HG03108 (cell line): Measurements from ENCODE around the gene FAM83F.

Experiments
- ATAC-seq: cut with Tn5 transposase; IDR thresholded peaks from one replicate; pipeline ENCODE4 v1.9.1; 2021; ENCODE audit warnings: moderate library complexity; ENCODE audit not compliant: unreplicated experiment

Gene FAM83F

GRCh38 chr22:40055143-40055883 lies 60.6 kb downstream of the FAM83F start:
- ATAC-seq, result peak; percentile 85

GRCh38 chr22:40056154-40056553 lies 61.4 kb downstream of the FAM83F start:
- no peak for ATAC-seq

GRCh38 chr22:40056559-40056958 lies 61.8 kb downstream of the FAM83F start:
- ATAC-seq, result no peak

GRCh38 chr22:40057652-40058051 lies 62.9 kb downstream of the FAM83F start:
- no peak for ATAC-seq

GRCh38 chr22:40058265-40058664 lies 63.5 kb downstream of the FAM83F start:
- no peak for ATAC-seq

- no peak for ATAC-seq
Measured at GRCh38 chr22:40065981-40066380, 71.2 kb downstream of the FAM83F start.

- ATAC-seq, result no peak
Measured at GRCh38 chr22:40067639-40068038, 72.9 kb downstream of the FAM83F start.

GRCh38 chr22:40070701-40071100 lies 75.9 kb downstream of the FAM83F start:
- no peak for ATAC-seq

GRCh38 chr22:40071720-40072119 lies 77.0 kb downstream of the FAM83F start:
- no peak for ATAC-seq

GRCh38 chr22:40076702-40077645 lies 82.2 kb downstream of the FAM83F start:
- ATAC-seq, result no peak

GRCh38 chr22:40077646-40078016 lies 82.9 kb downstream of the FAM83F start:
- ATAC-seq, result no peak

- no peak for ATAC-seq
Measured at GRCh38 chr22:40081662-40082061, 86.9 kb downstream of the FAM83F start.

- no peak for ATAC-seq
Measured at GRCh38 chr22:40082184-40082583, 87.4 kb downstream of the FAM83F start.

- no peak for ATAC-seq
Measured at GRCh38 chr22:40083794-40084193, 89.0 kb downstream of the FAM83F start.

- no peak for ATAC-seq
Measured at GRCh38 chr22:40084246-40084645, 89.5 kb downstream of the FAM83F start.

- ATAC-seq, result no peak
Measured at GRCh38 chr22:40088818-40089217, 94.1 kb downstream of the FAM83F start.
